ENCODE data around the gene NCKAP1.
"Not testable (repeated sequence)": the region's sequence is repeated elsewhere in the genome, so short reads cannot be mapped to it uniquely, and the experiment has no call there.

The NCKAP1 gene

DNA sequence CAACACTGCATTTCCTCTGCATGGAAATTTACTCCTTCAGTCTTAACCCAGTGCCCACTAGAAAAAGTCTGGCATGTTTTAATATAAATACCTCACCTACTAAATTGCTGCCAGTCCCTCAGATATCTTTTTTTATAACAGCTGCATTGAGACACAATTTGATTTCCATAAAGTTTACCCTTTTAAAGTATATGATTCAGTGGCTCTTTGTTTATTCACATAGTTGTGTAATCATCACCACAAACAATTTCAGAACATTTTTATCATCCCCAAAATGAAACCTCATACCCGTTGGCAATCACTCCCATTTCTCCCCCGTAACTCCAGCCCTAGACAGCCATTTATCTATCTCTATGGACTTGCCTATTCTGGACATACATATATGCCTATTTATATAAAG lies 154.8 kb downstream of the NCKAP1 start:
- DNase-seq (ENCODE audit: low read depth in 4 of 4, low spot score in 1 of 4), result no peak

DNA sequence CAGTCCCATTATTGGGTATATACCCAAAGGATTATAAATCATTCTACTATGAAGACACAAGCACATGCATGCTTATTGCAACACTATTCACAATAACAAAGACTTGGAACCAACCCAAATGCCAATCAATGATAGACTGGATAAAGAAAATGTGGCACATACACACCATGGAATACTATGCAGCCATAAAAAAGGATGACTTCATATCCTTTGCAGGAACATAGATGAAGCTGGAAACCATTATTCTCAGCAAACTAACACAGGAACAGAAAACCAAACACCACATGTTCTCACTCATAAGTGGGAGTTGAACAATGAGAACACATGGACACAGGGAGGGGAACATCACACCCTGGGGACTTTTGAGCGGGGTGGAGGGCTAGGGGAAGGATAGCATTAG lies 158.2 kb downstream of the NCKAP1 start:
- not testable (repeated sequence) for DNase-seq (ENCODE audit: low read depth in 4 of 4, low spot score in 1 of 4)

DNA sequence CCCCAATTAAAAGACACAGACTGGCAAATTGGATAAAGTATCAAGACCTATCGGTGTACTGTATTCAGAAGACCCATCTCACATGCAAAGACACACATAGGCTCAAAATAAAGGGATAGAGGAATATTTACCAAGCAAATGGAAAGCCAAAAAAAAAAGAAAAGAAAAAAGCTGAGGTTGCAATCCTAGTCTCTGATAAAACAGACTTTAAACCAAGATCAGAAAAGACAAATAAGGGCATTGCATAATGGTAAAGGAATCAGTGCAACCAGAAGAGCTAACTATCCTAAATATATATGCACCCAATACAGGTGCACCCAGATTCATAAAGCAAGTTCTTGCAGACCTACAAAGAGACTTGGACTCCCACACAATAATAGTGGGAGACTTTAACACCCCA lies 161.6 kb downstream of the NCKAP1 start:
- not testable (repeated sequence) for DNase-seq (ENCODE audit: low read depth in 4 of 4, low spot score in 1 of 4)

DNA sequence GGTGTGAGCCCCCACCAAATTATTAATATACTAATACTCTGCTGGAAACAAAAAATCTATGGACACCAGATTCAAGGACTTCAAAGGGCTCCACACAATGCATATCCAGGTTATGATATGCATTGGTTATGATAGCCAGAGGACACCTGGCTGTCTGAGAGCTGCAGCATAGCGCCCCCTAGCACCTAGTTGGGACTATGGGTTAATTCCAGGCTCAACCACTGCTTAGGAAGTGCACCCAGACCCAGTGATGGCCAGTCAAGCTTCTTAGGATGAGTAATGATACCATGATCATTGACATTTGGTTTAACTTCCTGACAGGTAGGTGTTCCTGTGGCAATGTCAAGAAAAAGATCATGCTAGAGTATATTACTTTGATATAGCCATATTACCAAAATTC lies 168.0 kb downstream of the NCKAP1 start:
- DNase-seq (ENCODE audit: low read depth in 4 of 4, low spot score in 1 of 4), result no peak

DNA sequence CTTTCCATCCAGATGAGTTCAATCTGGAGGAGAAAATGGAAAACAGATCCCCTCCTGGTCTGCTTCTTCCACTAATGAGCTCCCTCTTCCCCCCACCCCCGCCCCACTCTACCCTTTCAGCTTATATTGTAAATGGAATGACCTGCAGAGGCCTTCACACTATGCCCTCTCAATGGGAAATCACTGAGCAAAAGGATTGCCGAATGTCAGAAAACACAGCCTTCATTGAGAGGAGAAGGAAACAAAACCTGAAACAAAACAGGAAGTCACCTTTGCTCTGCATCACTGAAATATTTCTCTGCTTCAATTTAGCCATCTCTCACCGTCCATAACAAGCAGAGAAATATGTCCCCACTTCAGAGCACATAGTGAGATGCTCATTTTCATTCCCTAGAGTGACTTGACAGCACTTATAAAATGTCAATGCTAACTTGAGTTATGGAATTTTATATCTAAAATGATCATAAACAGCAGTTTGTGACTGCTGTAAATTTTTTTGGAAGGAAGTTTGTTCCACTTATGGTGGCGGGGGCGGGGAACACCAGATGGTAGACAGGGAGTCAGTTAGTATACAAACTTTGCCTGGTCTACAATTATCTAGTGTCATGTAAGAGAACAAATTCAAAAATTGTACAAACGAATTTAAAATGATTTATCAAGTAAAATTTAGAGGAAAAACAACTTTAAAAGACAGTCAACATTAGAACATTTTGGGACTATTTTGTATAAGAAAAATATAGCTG lies 170.0 kb downstream of the NCKAP1 start:
- DNase-seq (ENCODE audit: low read depth in 4 of 4, low spot score in 1 of 4), result no peak

DNA sequence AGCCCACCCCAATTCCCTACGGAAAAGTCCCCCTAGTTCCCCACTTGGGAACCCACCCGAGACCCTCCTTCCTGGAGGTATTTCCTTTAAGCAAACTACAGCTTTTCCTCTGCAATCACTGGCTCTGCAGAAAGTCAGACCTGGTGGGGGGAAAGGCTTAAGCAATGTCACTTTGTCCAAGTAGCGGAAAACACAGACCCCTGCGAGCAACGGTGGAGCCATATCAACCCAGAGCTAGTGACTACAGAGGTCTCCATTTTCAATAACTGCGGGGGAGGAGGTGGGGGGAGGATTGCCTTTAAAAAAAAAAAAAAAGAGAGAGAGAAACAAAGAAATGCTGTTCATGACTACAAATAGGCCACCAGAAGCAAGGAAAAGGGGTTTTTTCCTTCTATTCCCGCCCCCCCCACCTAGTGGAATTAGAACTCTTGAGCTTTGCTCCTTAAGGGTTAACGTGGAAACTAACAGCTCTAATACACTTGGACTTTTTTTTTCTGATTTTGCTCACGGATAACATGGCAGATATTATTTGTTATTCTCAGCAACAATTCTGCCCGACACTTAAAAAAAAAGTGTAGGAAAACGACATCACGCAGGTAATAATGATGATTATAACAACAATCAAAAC lies 170.7 kb downstream of the NCKAP1 start:
- DNase-seq (ENCODE audit: low read depth in 4 of 4, low spot score in 1 of 4), result no peak

DNA sequence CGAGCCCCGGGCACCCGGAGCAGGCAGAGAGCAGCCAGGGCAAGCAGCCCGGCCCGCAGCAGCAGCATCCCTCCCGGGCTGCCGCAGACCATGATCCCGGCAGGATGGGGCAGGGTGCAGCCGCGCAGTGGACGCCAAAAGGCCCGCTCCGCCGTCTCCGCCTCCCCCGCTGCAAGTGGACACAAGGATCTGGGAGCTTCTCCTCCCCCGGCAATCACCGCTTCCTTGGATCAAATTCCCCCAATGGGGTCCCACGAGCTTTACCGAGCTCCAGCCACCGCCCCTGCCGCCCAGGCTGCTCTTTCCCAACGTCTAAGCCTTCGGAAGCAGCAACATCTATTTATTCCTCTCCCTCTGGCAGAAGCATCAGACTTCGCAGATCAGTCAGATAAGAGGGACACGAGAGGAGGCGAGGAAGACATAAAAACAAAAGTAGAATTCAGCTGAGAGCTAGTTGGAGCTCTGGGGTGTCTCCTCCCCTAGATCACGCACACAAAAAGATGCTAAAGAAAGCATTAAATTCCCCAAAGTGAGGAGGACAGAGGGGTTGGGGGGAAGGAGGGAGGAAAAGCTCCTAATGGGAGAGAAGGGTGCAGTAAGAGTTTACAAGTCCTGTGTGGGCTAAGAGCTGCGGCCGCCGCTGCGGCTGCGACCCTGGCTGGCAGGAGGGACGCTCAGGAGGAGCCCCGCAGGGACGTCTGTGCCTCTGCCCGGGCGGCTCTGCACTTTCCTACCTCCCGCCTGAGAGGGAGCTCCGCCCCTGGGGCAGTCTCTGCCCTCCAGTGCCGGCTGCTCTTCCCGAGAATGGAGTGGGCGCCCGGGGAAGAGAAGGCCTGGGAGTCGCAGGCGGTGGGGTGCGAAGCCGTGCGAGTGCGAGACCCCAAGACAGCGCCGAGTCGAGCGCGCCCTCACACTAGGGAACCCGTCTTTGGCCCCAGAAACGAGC lies 171.5 kb downstream of the NCKAP1 start, which contains the start of gene FRZB:
Gene FRZB (minus strand): TSS at position 177 of the 946 bp plus-strand sequence. CDS start 85 bp downstream, at position 92.
- no peak for DNase-seq (ENCODE audit: low read depth in 4 of 4, low spot score in 1 of 4)

DNA sequence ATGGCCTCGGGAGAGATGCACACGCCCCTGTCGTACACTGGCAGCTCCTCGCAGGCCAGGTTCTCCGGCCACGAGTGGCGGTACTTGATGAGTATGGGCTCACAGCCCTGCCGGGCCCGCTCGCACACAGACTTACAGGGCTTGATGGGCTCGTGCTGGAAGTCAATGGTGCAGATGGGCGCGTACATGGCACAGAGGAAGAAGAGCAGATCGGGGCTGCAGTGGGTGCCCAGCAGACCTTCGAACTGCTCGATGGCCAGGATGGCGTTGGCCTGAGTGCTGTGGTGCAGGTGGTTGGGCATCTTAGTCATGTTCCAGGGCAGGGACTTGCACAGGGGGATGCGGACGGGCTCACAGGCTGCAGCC lies 172.2 kb downstream of the NCKAP1 start:
- DNase-seq (ENCODE audit: low read depth in 4 of 4, low spot score in 1 of 4), result no peak

DNA sequence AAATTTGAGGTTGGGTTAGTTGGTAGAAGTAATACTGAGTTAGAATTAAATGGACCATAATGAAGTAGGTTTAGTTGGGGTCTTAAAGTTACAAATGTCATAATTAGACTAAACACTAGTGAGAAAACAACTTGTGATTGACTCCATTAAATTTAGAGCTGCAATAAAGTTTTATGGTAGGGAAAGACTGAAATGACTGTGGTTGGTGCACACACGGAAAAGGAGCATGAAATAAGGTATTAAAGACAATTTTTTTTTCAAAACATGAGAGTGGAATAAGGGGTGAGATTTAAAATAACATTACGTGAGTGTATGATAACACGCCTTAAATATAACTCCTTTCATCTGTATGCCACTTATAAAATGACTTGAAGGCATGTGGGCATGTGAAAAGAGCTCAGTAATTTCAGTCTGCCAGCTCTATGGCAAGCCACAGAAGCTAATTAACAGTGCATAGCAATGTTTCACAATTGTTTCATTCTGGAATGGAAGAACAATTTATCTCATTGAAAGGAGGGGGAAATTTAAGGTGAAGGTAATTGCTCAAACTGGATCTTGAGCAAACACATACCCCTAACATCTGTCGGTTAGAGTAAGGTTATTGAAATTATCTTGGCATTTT lies 173.2 kb downstream of the NCKAP1 start:
- DNase-seq (ENCODE audit: low read depth in 4 of 4, low spot score in 1 of 4), result no peak

DNA sequence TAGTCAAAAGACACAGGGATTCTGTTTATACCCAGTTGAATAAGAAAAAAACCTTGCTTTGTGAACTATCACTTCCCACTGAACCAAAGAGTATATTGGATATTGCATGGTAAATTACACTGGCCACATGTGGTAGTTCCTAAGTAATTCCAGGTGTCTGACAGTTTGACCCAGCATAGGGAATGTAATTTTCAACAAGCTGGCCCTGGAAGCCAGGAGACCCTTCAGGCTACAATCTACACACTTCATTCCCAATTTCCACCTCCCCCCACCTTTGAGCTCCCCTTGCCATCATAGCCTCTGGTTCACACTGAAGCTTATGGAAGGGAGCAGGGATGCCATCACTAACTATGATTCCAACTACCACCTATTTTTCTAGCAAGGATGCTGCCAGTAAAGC lies 174.6 kb downstream of the NCKAP1 start:
- DNase-seq (ENCODE audit: low read depth in 4 of 4, low spot score in 1 of 4), result no peak

DNA sequence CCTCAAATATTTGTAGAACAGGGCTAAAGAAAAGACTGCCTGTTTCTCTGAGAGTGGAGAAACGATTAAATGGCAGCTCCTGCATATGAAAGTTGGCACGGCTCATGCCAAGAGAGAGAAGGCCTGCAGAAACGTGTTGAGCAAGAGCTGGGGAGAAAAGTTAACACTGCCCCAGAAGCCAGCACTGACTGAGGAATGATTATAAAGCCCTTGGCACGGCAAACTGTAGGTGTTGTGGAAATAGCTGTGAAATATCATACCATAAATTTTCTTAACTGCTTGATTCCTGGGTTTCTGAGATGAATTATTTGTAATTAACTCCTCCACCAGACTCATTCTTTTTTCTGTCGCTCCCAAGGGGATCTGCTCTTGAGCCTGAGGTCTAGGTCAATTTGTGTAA lies 176.2 kb downstream of the NCKAP1 start:
- no peak for DNase-seq (ENCODE audit: low read depth in 4 of 4, low spot score in 1 of 4)

DNA sequence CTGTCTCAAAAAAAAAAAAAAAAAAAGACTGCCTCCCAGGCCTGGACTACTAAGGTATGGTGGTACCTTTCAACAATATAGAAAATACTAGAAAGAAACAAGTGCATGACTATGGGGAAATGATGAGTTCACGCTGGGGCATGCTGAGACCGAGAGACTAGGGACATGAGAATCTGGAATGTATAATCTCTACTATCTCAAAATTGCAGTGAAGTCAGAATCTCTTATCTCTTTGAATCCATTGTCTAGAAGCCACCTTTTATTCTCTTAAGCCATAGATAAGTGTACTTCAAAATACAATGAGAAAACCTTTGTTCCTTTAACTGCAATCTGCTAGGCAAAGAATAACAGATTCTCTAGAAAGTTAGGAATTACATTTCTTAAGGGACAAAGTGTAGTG lies 177.4 kb downstream of the NCKAP1 start:
- no peak for DNase-seq (ENCODE audit: low read depth in 4 of 4, low spot score in 1 of 4)
